Breast epithelium (tissue), 3 donors: ENCODE results near the gene COPS6.

ENCODE experiments used
- POLR2A ChIP-seq: fragments of 450-650 bp; IDR thresholded peaks from one replicate; pipeline ENCODE4 v1.6.1; 2016; ENCODE audit warnings: antibody characterized with exemption, mild to moderate bottlenecking, moderate library complexity
- POLR2AphosphoS5 ChIP-seq, 3 donors: sonication (generic); formaldehyde crosslinking; IDR thresholded peaks; one replicate each; pipeline ENCODE4 v1.6.1; 2017; ENCODE audit warnings: antibody characterized with exemption in 3 of 3

GRCh38 chr7:100111156-100111555, 22.4 kb downstream of the COPS6 start:
- TF ChIP-seq POLR2A = no peak
- TF ChIP-seq POLR2AphosphoS5 (IDR thresholded peaks at IDR 0.05) = no peak
